ENCODE results near the gene IFNL1. TPM values are rescaled to one million over a fixed set of nuclear protein-coding genes. Genes with fewer than 3 reads are reported as not detected.
A peak's percentile ranks its signal among the peaks of the same experiment; 100 is the strongest.

Gene IFNL1
- total RNA-seq, 1 experiment from 2014 or later, result not detected

DNA sequence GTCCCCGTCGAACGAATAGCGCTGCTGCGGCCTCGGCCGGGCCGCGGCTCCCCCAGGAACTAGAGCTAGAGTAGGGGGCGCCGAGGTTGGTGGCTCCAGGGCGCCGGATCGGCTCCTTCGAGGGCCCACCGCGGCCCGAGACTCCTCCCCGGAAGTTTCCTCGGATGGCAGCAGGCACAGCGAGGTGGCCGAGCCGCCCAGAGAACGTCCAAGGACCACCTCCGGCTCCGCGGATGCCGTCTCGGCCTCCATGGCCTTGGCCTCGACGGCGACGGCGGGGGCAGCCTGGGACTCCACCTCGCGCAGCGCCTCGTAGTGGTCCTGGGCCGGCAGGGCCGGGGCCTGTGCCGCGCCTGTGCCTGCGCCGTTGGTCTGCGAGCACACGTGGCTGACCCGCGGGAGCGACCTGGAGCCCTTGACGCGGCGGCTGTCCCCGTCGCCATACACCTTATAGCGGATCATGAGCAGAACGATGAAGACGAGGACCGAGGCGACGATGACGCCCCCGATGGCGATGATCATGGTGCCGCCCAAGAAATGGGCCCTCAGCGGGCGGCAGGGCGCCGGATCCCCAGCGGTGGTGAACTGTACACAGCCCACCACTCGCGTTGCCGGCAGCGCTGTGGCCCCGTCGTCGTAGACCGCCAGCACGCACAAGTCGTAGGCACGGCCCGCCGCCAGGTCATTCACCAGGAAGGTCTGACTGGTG is 11.8 kb downstream of the IFNL1 start (continued):
- TF ChIP-seq, protein P1, sequence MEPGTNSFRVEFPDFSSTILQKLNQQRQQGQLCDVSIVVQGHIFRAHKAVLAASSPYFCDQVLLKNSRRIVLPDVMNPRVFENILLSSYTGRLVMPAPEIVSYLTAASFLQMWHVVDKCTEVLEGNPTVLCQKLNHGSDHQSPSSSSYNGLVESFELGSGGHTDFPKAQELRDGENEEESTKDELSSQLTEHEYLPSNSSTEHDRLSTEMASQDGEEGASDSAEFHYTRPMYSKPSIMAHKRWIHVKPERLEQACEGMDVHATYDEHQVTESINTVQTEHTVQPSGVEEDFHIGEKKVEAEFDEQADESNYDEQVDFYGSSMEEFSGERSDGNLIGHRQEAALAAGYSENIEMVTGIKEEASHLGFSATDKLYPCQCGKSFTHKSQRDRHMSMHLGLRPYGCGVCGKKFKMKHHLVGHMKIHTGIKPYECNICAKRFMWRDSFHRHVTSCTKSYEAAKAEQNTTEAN (CRISPR knock-in tag; IDR thresholded peaks at IDR 0.05), result peak; percentile 13; the same call in 1 of the 2 replicates
- TF ChIP-seq ZNF232 (CRISPR knock-in tag; IDR thresholded peaks at IDR 0.05) (peak; percentile 90), TEAD1 (CRISPR knock-in tag; IDR thresholded peaks at IDR 0.05) (peak; percentile 65; the same call in 1 of the 2 replicates), SMAD4 (CRISPR knock-in tag; IDR thresholded peaks at IDR 0.05) (no peak), RELA (CRISPR knock-in tag; IDR thresholded peaks at IDR 0.05; ENCODE audit: borderline replicate concordance) (peak; percentile 88), MXD4 (CRISPR knock-in tag; IDR thresholded peaks at IDR 0.05; ENCODE audit: borderline replicate concordance) (no peak), ZNF138 (CRISPR knock-in tag; conservative IDR thresholded peaks at IDR 0.05) (0 out of 2 replicates have a peak, but pooled peaks have one; percentile 83), ZNF671 (CRISPR knock-in tag; IDR thresholded peaks at IDR 0.05) (peak; percentile 54; the same call in 1 of the 2 replicates), MYBL2 (CRISPR knock-in tag; IDR thresholded peaks at IDR 0.05) (peak; percentile 76), SMAD3 (CRISPR knock-in tag; IDR thresholded peaks at IDR 0.05; ENCODE audit: borderline replicate concordance) (peak; percentile 75; the same call in 1 of the 2 replicates), SP1 (CRISPR knock-in tag; conservative IDR thresholded peaks at IDR 0.05) (peak; percentile 64; the same call in 1 of the 2 replicates), NFE2L1 (CRISPR knock-in tag; IDR thresholded peaks at IDR 0.05) (no peak), ZNF423 (CRISPR knock-in tag; IDR thresholded peaks at IDR 0.05) (no peak), FOXK1 (CRISPR knock-in tag; IDR thresholded peaks at IDR 0.05) (peak; percentile 75), GABPB1 (CRISPR knock-in tag; IDR thresholded peaks at IDR 0.05) (no peak), JUN (CRISPR knock-in tag; IDR thresholded peaks at IDR 0.05) (peak; percentile 76; the same call in 1 of the 2 replicates)
- TF ChIP-seq, protein P2, sequence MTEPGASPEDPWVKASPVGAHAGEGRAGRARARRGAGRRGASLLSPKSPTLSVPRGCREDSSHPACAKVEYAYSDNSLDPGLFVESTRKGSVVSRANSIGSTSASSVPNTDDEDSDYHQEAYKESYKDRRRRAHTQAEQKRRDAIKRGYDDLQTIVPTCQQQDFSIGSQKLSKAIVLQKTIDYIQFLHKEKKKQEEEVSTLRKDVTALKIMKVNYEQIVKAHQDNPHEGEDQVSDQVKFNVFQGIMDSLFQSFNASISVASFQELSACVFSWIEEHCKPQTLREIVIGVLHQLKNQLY (CRISPR knock-in tag; IDR thresholded peaks at IDR 0.05), result 0 out of 2 replicates have a peak, but pooled peaks have one; percentile 39
- TF ChIP-seq, protein P3, sequence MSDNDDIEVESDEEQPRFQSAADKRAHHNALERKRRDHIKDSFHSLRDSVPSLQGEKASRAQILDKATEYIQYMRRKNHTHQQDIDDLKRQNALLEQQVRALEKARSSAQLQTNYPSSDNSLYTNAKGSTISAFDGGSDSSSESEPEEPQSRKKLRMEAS (CRISPR knock-in tag; IDR thresholded peaks at IDR 0.05), result peak; percentile 94
- TF ChIP-seq, protein P4, sequence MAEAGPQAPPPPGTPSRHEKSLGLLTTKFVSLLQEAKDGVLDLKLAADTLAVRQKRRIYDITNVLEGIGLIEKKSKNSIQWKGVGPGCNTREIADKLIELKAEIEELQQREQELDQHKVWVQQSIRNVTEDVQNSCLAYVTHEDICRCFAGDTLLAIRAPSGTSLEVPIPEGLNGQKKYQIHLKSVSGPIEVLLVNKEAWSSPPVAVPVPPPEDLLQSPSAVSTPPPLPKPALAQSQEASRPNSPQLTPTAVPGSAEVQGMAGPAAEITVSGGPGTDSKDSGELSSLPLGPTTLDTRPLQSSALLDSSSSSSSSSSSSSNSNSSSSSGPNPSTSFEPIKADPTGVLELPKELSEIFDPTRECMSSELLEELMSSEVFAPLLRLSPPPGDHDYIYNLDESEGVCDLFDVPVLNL (CRISPR knock-in tag; IDR thresholded peaks at IDR 0.05; ENCODE audit: borderline replicate concordance, low read depth), result 0 out of 2 replicates have a peak, but pooled peaks have one; percentile 69
- TF ChIP-seq, protein P5, sequence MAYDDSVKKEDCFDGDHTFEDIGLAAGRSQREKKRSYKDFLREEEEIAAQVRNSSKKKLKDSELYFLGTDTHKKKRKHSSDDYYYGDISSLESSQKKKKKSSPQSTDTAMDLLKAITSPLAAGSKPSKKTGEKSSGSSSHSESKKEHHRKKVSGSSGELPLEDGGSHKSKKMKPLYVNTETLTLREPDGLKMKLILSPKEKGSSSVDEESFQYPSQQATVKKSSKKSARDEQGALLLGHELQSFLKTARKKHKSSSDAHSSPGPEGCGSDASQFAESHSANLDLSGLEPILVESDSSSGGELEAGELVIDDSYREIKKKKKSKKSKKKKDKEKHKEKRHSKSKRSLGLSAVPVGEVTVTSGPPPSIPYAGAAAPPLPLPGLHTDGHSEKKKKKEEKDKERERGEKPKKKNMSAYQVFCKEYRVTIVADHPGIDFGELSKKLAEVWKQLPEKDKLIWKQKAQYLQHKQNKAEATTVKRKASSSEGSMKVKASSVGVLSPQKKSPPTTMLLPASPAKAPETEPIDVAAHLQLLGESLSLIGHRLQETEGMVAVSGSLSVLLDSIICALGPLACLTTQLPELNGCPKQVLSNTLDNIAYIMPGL (CRISPR knock-in tag; IDR thresholded peaks at IDR 0.05), result peak; percentile 87; the same call in 1 of the 2 replicates
- TF ChIP-seq, protein P6, sequence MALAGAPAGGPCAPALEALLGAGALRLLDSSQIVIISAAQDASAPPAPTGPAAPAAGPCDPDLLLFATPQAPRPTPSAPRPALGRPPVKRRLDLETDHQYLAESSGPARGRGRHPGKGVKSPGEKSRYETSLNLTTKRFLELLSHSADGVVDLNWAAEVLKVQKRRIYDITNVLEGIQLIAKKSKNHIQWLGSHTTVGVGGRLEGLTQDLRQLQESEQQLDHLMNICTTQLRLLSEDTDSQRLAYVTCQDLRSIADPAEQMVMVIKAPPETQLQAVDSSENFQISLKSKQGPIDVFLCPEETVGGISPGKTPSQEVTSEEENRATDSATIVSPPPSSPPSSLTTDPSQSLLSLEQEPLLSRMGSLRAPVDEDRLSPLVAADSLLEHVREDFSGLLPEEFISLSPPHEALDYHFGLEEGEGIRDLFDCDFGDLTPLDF (CRISPR knock-in tag; IDR thresholded peaks at IDR 0.05), result 0 out of 2 replicates have a peak, but pooled peaks have one; percentile 47
- TF ChIP-seq, protein P7, sequence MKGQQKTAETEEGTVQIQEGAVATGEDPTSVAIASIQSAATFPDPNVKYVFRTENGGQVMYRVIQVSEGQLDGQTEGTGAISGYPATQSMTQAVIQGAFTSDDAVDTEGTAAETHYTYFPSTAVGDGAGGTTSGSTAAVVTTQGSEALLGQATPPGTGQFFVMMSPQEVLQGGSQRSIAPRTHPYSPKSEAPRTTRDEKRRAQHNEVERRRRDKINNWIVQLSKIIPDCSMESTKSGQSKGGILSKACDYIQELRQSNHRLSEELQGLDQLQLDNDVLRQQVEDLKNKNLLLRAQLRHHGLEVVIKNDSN (CRISPR knock-in tag; IDR thresholded peaks at IDR 0.05), result peak; percentile 71
- TF ChIP-seq, protein P8, sequence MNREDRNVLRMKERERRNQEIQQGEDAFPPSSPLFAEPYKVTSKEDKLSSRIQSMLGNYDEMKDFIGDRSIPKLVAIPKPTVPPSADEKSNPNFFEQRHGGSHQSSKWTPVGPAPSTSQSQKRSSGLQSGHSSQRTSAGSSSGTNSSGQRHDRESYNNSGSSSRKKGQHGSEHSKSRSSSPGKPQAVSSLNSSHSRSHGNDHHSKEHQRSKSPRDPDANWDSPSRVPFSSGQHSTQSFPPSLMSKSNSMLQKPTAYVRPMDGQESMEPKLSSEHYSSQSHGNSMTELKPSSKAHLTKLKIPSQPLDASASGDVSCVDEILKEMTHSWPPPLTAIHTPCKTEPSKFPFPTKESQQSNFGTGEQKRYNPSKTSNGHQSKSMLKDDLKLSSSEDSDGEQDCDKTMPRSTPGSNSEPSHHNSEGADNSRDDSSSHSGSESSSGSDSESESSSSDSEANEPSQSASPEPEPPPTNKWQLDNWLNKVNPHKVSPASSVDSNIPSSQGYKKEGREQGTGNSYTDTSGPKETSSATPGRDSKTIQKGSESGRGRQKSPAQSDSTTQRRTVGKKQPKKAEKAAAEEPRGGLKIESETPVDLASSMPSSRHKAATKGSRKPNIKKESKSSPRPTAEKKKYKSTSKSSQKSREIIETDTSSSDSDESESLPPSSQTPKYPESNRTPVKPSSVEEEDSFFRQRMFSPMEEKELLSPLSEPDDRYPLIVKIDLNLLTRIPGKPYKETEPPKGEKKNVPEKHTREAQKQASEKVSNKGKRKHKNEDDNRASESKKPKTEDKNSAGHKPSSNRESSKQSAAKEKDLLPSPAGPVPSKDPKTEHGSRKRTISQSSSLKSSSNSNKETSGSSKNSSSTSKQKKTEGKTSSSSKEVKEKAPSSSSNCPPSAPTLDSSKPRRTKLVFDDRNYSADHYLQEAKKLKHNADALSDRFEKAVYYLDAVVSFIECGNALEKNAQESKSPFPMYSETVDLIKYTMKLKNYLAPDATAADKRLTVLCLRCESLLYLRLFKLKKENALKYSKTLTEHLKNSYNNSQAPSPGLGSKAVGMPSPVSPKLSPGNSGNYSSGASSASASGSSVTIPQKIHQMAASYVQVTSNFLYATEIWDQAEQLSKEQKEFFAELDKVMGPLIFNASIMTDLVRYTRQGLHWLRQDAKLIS (CRISPR knock-in tag; IDR thresholded peaks at IDR 0.05; ENCODE audit: borderline replicate concordance), result peak; percentile 85; the same call in 1 of the 2 replicates

Data from WTC11 (cell line).